ENCODE measurements around the gene CFAP45. TPM values are rescaled to one million over a fixed set of nuclear protein-coding genes. Genes with fewer than 3 reads are reported as not detected.
A peak's percentile ranks its signal among the peaks of the same experiment; 100 is the strongest.

Gene CFAP45
- total RNA-seq, 4 donors from 2014 or later = 0.56 to 0.94 TPM; not detected in 2

DNA sequence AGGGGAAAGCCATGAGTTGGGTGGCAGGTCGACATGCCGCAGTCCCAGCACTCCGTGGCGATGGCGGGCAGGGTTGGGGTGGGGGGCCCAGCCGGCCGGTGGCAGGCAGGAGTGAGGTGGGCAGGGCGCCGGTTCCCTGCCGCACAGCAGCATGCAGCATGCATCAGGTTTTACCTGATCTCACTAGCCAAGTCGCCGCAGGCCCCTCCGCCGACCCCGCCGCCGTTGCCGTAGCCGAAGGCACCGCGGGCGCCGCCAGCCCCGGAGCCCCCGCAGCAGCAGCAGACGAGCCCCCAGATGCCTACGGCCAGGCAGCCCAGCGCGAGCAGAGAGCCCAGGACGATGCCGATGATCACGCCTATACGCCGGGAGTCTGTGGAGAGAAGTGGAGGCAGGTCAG, 44.3 kb downstream of the CFAP45 start:
- Histone ChIP-seq H3K27me3 (no peaks in the 10 kb centered on the region), H3K36me3 (no peaks in the 10 kb centered on the region), H3K4me3 (replicated peaks in 1 of 3) (peak overlapping the region in 1 of 3 donors; percentile 48), H3K4me1 (peaks cover 9 to 13% of the 10 kb centered on the region in 2 donors), H3K27ac (peak overlapping the region in 2 of 3 donors; percentile 93 to 98), H3K9me3 (no peaks in the 10 kb centered on the region)
- TF ChIP-seq, protein P1, sequence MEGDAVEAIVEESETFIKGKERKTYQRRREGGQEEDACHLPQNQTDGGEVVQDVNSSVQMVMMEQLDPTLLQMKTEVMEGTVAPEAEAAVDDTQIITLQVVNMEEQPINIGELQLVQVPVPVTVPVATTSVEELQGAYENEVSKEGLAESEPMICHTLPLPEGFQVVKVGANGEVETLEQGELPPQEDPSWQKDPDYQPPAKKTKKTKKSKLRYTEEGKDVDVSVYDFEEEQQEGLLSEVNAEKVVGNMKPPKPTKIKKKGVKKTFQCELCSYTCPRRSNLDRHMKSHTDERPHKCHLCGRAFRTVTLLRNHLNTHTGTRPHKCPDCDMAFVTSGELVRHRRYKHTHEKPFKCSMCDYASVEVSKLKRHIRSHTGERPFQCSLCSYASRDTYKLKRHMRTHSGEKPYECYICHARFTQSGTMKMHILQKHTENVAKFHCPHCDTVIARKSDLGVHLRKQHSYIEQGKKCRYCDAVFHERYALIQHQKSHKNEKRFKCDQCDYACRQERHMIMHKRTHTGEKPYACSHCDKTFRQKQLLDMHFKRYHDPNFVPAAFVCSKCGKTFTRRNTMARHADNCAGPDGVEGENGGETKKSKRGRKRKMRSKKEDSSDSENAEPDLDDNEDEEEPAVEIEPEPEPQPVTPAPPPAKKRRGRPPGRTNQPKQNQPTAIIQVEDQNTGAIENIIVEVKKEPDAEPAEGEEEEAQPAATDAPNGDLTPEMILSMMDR (IDR thresholded peaks at IDR 0.05) = no peak
- no peak for TF ChIP-seq POLR2A (IDR thresholded peaks at IDR 0.05)
- no peak for DNase-seq
- 75 to 76% methylated on average over 20 to 28 of the region's 34 CpGs for WGBS, 2 donors
- intact Hi-C loops (cut with DNase I) = no loop called here

DNA sequence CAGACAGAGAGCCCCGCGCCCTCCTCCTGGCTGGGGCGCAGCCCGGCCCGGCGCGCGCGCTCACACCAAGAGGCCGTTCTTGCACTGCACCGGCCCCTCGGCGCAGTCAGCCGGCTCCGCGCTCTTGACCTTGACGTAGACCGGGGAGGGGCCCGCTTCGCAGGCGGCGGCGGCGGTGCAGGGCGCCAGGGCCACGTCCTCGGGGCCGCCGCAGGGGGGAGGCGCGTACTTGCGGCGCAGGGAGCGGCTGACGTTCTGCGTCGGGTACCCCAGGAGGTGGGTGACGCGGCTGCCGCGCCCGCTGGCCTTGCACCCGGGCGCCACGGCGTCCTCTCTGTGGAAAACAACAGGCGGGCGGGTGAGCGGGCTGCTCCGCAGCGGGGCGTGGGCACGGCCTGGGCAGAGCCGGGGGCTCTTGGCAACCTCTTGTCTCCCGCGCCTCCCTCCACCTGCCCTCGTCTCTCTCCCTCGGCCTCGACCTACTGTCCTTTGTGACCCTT, 45.2 kb downstream of the CFAP45 start:
- H3K27ac ChIP-seq = peak overlapping the region; percentile 91 to 98 (median 93)
- H3K27me3 ChIP-seq = no peaks in the 10 kb centered on the region
- no peaks in the 10 kb centered on the region for H3K9me3 ChIP-seq
- peak; percentile 92 to 93 for DNase-seq
- peak in 1 of 2 donors; percentile 95 for TF ChIP-seq POLR2A (IDR thresholded peaks at IDR 0.05)
- TF ChIP-seq, protein P1 (IDR thresholded peaks at IDR 0.05) = peak in 2 of 6 experiments; percentile 11 to 17
- H3K4me1 ChIP-seq = peaks cover 9 to 13% of the 10 kb centered on the region in 2 donors
- peak overlapping the region; percentile 21 to 51 (median 48) for H3K4me3 ChIP-seq (replicated peaks in 1 of 3)
- no peaks in the 10 kb centered on the region for H3K36me3 ChIP-seq
- WGBS, 2 donors = 1 to 3% methylated on average over 6 to 43 of the region's 59 CpGs
- intact Hi-C loops (cut with DNase I) = no loop called here

DNA sequence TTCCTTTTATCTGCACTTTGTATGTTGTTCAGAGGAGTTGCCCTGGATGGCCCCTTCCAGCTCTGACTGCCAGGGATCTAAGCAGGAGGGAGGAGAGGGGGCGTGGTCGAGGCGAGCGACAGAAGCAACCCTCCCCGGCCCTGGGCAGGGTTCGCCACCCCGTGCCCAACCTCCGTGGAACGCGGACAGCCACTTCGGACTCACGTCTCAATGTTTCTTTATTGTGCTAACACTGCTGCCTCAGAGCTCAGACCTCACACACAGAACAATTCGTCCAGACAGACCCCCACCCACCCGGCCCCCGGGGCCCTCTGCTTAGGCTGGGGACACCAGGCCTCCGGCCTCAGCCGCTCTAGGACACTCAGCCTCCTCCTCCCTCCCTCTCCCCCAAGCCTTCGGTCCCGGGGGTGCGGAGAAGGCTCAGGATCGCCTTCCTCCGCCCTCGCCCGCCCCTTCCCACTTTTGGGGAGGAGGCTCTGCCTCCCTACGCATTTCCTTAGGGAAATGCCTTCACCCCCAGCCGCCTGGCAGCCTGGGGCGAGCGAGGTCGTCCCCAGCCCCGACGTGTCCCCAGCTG, 45.8 kb downstream of the CFAP45 start:
- WGBS, 2 donors = 1% methylated on average over 23 to 29 of the region's 31 CpGs
- peak; percentile 94 to 95 for DNase-seq
- no peaks in the 10 kb centered on the region for H3K36me3 ChIP-seq
- H3K27me3 ChIP-seq = no peaks in the 10 kb centered on the region
- H3K27ac ChIP-seq = peak overlapping the region; percentile 91 to 98 (median 93)
- peak in 1 of 2 donors; percentile 48 for TF ChIP-seq POLR2A (IDR thresholded peaks at IDR 0.05)
- TF ChIP-seq, protein P1 (IDR thresholded peaks at IDR 0.05) = no peak
- peaks cover 9 to 13% of the 10 kb centered on the region in 2 donors for H3K4me1 ChIP-seq
- H3K9me3 ChIP-seq = no peaks in the 10 kb centered on the region
- intact Hi-C loops (cut with DNase I) = no loop called here
- H3K4me3 ChIP-seq (replicated peaks in 1 of 3) = peak overlapping the region; percentile 21 to 51 (median 48)

DNA sequence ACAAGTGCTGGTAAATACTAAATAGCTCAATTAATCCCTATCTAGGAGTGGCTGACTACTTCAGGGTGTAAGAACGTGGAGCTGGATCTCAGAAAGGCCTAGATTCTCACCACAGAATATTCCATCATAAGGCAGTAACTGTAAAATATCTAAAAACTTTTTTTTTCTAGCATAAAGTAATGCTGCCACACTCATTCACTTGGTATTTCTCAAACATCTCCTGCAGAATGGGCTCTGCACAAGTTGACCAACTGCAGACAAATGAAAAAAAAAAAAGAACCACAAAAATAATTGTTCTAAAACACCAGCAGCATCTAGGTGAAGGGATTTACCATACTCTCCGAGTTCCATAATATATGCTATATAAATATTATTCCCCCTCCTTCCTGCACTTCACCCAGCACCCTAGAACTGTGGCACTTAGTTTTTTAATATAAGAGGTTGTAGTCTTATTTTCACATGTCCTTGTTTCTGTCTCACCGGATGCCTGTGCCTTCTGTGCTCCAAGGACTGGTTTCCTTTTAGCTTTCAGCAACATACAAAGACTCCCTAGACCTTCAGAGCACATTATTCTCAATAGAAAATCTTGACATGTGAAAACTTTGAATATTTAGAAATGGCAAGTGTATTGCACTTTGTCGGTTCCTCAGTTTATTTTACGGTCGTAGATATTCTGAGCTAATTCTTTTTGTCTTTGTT, 46.4 kb downstream of the CFAP45 start:
- 23 to 25% methylated on average over 6 of the region's 6 CpGs for WGBS, 2 donors
- DNase-seq = no peak
- H3K36me3 ChIP-seq = no peaks in the 10 kb centered on the region
- H3K9me3 ChIP-seq = no peaks in the 10 kb centered on the region
- H3K4me1 ChIP-seq = peaks cover 9 to 13% of the 10 kb centered on the region in 2 donors
- peak overlapping the region in 1 of 3 donors; percentile 48 for H3K4me3 ChIP-seq (replicated peaks in 1 of 3)
- no peaks in the 10 kb centered on the region for H3K27me3 ChIP-seq
- intact Hi-C loops (cut with DNase I) = no loop called here
- H3K27ac ChIP-seq = peak overlapping the region; percentile 91 to 98 (median 93)
- TF ChIP-seq POLR2A (IDR thresholded peaks at IDR 0.05) = no peak
- TF ChIP-seq, protein P1 (IDR thresholded peaks at IDR 0.05) = no peak

DNA sequence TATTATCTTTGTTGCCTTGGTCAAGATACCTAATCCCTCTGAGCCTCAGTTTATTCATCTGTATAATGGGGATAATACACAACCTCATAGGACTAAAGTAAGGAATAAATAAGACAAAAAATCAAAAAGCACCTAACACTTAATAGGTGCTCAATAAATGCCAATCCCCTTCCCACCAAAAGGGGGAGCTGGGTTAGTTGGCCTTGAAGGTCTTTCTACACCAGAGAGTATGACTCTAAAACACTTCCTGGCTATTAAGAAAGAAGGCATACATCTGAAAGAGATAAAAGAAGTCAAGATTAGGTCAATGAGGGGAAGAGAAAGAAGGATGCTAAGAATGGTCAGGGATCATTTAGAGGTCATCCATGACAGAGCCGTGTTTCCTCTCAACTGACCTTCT, 48.6 kb downstream of the CFAP45 start:
- H3K36me3 ChIP-seq = no peaks in the 10 kb centered on the region
- H3K27ac ChIP-seq = no peak overlapping the region
- H3K4me1 ChIP-seq = peaks cover 9 to 13% of the 10 kb centered on the region in 2 donors
- no peaks in the 10 kb centered on the region for H3K27me3 ChIP-seq
- no peak overlapping the region for H3K4me3 ChIP-seq (replicated peaks in 1 of 3)
- intact Hi-C loops (cut with DNase I) = no loop called here
- WGBS, 2 donors = 70 to 90% methylated on average over 1 of the region's 1 CpG
- H3K9me3 ChIP-seq = no peaks in the 10 kb centered on the region
- DNase-seq = no peak
- TF ChIP-seq, protein P1 (IDR thresholded peaks at IDR 0.05) = no peak
- no peak for TF ChIP-seq POLR2A (IDR thresholded peaks at IDR 0.05)

Data from thyroid gland (tissue), 4 donors.